Activated CD4-positive, alpha-beta T cell treated with anti-CD3 and anti-CD28 coated beads, Interleukin-10, Interleukin-2, amounts not matched to agents 100 ng/mL and 50 ng/mL, durations not matched to agents 16 hours and 8 hours (primary cell): ENCODE data around the gene OR2L8.

Source experiments
- DNase-seq: peaks from one replicate; pipeline ENCODE4 v3.0.0-alpha.2; 2020

OR2L8 gene

DNA sequence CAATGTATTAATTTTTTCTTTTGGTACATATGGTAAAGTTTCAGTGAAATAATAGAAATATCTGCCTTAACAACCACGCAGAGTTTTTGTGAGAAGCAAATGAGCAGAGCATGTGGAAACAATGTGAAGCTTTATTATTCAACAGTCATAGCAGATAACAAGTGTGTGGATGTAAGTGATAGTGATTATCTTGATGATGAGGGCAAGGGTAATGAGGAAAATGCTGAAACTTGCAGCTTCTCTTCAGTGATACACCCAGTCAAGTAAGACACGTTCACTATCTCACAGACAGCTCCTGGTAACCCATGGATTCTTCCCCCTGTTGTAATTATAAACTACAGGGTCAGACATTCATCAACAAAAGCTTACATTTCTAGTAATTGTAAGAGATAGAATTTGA lies 50.2 kb downstream of the OR2L8 start:
- no peak for DNase-seq
